IMR-90 (cell line): ENCODE measurements around the gene ELF5. TPM values are rescaled to one million over a fixed set of nuclear protein-coding genes. Genes with fewer than 3 reads are reported as not detected.

Source experiments
- ATAC-seq: fragments of 200-7000 bp; cut with Tn5 transposase; 2 replicates; pipeline ENCODE4 v1.9.1; 2020; ENCODE audit warnings: low read depth, mild to moderate bottlenecking, moderate library complexity
- BruUV-seq: library from RNA; stranded (reverse); fragments of 400-500 nt; replicated peaks from 2 replicates; lab custom pipeline; 2021; lab: Mats Ljungman, UMichigan
- CTCF ChIA-PET: fragments of 300-600 bp; formaldehyde crosslinking; extraction: SDS; loops from one replicate; lab custom pipeline; 2021; ENCODE audit warnings: antibody characterized with exemption; lab: Yijun Ruan, JAX
- POLR2A ChIA-PET: fragments of 300-600 bp; sonication (Branson Sonifier 250); formaldehyde crosslinking; loops from one replicate; lab custom pipeline; 2022; ENCODE audit warnings: antibody characterized with exemption; ENCODE audit not compliant: unreplicated experiment; lab: Charles Lee
- DNase-seq: peaks from one replicate; pipeline ENCODE4 v3.0.0; 2013
- H2AFZ ChIP-seq: replicated peaks from 2 replicates; pipeline ENCODE3; 2013; ENCODE audit warnings: low read length, mild to moderate bottlenecking; ENCODE audit not compliant: poor library complexity
- H2AK5ac ChIP-seq: 2 replicates; pipeline ENCODE4 v1.6.1; 2013; ENCODE audit warnings: low read depth, low read length, inconsistent platforms
- H2AK9ac ChIP-seq: replicated peaks from 2 replicates; pipeline ENCODE3; 2013; ENCODE audit warnings: mild to moderate bottlenecking, low read depth, low read length, moderate library complexity; ENCODE audit not compliant: poor library complexity
- H2BK120ac ChIP-seq: 2 replicates; pipeline ENCODE4 v1.6.1; 2013; ENCODE audit warnings: low read depth, low read length, inconsistent platforms
- H2BK15ac ChIP-seq: 3 replicates; pipeline ENCODE4 v1.6.1; 2013; ENCODE audit warnings: low read depth, low read length, inconsistent platforms
- H2BK20ac ChIP-seq: 2 replicates; pipeline ENCODE4 v1.6.1; 2013; ENCODE audit warnings: low read depth, mild to moderate bottlenecking, inconsistent platforms, low read length, moderate library complexity
- H2BK5ac ChIP-seq: 2 replicates; pipeline ENCODE4 v1.6.1; 2013; ENCODE audit warnings: mild to moderate bottlenecking, low read depth, low read length, inconsistent platforms; ENCODE audit not compliant: poor library complexity, severe bottlenecking
- H3K14ac ChIP-seq: replicated peaks from 2 replicates; pipeline ENCODE4 v1.6.1; 2013; ENCODE audit warnings: low read depth, low read length, inconsistent platforms
- H3K18ac ChIP-seq: 2 replicates; pipeline ENCODE4 v1.6.1; 2013; ENCODE audit warnings: low read depth, low read length, control low read depth
- H3K23ac ChIP-seq: 2 replicates; pipeline ENCODE4 v1.6.1; 2013; ENCODE audit warnings: low read depth, low read length, inconsistent platforms
- H3K27ac ChIP-seq: 2 replicates; pipeline ENCODE4 v1.5.1; 2013; ENCODE audit warnings: mild to moderate bottlenecking, control low read depth, low read length; ENCODE audit not compliant: insufficient read depth
- H3K27me3 ChIP-seq: 2 replicates; pipeline ENCODE4 v1.6.1; 2013; ENCODE audit warnings: low read length; ENCODE audit not compliant: control insufficient read depth, insufficient read depth
- H3K36me3 ChIP-seq: 2 replicates; pipeline ENCODE4 v1.6.1; 2013; ENCODE audit warnings: low read length, mixed read lengths; ENCODE audit not compliant: control insufficient read depth, insufficient read depth
- H3K4ac ChIP-seq: 2 replicates; pipeline ENCODE4 v1.6.1; 2013; ENCODE audit warnings: low read depth, low read length, inconsistent platforms
- H3K4me1 ChIP-seq: 2 replicates; pipeline ENCODE4 v1.6.1; 2013; ENCODE audit warnings: low read length, mixed read lengths; ENCODE audit not compliant: control insufficient read depth, insufficient read depth
- H3K4me2 ChIP-seq: 2 replicates; pipeline ENCODE4 v1.6.1; 2013; ENCODE audit warnings: low read depth, mild to moderate bottlenecking, control low read depth, low read length, moderate library complexity
- H3K4me3 ChIP-seq: 2 replicates; pipeline ENCODE4 v1.5.1; 2013; ENCODE audit warnings: low read depth, mild to moderate bottlenecking, control low read depth, low read length, moderate library complexity; ENCODE audit not compliant: insufficient read depth
- H3K56ac ChIP-seq: 2 replicates; pipeline ENCODE4 v1.6.1; 2013; ENCODE audit warnings: low read length, inconsistent platforms; ENCODE audit not compliant: insufficient read depth; ENCODE audit errors: extremely low read depth
- H3K79me1 ChIP-seq, 2 experiments: 2 replicates each; pipeline ENCODE4 v1.6.1; 2013; ENCODE audit warnings: low read length in 2 of 2, inconsistent platforms in 1 of 2, low read depth in 1 of 2
- H3K9ac ChIP-seq: 2 replicates; pipeline ENCODE4 v1.6.1; 2013; ENCODE audit warnings: low read depth, low read length, control low read depth
- H3K9me1 ChIP-seq: 2 replicates; pipeline ENCODE4 v1.6.1; 2013; ENCODE audit warnings: low read length, inconsistent platforms; ENCODE audit not compliant: insufficient read depth
- H3K9me3 ChIP-seq: 2 replicates; pipeline ENCODE4 v1.6.1; 2013; ENCODE audit warnings: low read length; ENCODE audit not compliant: control insufficient read depth, insufficient read depth
- H4K20me1 ChIP-seq: 2 replicates; pipeline ENCODE4 v1.6.1; 2013; ENCODE audit warnings: low read length, inconsistent platforms; ENCODE audit not compliant: insufficient read depth
- H4K5ac ChIP-seq: 2 replicates; pipeline ENCODE4 v1.6.1; 2013; ENCODE audit warnings: mild to moderate bottlenecking, low read depth, low read length, control low read depth
- H4K8ac ChIP-seq, 2 experiments: 2 replicates each; pipeline ENCODE4 v1.6.1; 2013; ENCODE audit warnings: low read depth in 2 of 2, low read length in 2 of 2, control low read depth in 1 of 2, inconsistent platforms in 1 of 2
- H4K91ac ChIP-seq: 2 replicates; pipeline ENCODE4 v1.6.1; 2013; ENCODE audit warnings: low read depth, low read length, inconsistent platforms; ENCODE audit not compliant: insufficient read depth
- CEBPB ChIP-seq: IDR thresholded peaks from 2 replicates; pipeline ENCODE4 v1.6.1; 2012; ENCODE audit warnings: low read depth, low read length, improper control_type of control experiment
- MAFK ChIP-seq: IDR thresholded peaks from 2 replicates; pipeline ENCODE4 v1.6.1; 2012; ENCODE audit warnings: low read depth, low read length, improper control_type of control experiment
- NFE2L2 ChIP-seq: fragments of 150-350 bp; IDR thresholded peaks from 2 replicates; pipeline ENCODE4 v1.6.1; 2016; ENCODE audit warnings: low read depth, mild to moderate bottlenecking, low read length
- POLR2A ChIP-seq: IDR thresholded peaks from 2 replicates; pipeline ENCODE4 v1.6.1; 2012; ENCODE audit warnings: mild to moderate bottlenecking, low read depth, low read length
- SMC3 ChIP-seq: fragments of 150-350 bp; IDR thresholded peaks from 2 replicates; pipeline ENCODE4 v1.6.1; 2016; ENCODE audit warnings: low read depth, mild to moderate bottlenecking, antibody characterized with exemption, low read length, moderate library complexity
- WGBS, 2 experiments: methylation state at CpG; one replicate each; pipeline versions ENCODE4 v1.1.5 to v1.1.7; 2013; ENCODE audit warnings: missing lambda C conversion rate in 2 of 2; ENCODE audit not compliant: insufficient read length in 1 of 2; ENCODE audit errors: extremely low coverage in 2 of 2; 5-methylcytosine and 5-hydroxymethylcytosine counted together
- dilution Hi-C: fragments of 300-500 bp; cut with HindIII; formaldehyde crosslinking; loops from one replicate; pipeline ENCODE4 v1.14.3; 2018; ENCODE audit warnings: low sequenced_read_pairs; ENCODE audit not compliant: unreplicated experiment
- in situ Hi-C: fragments of 300-500 bp; cut with MboI; formaldehyde crosslinking; loops from 3 replicates; pipeline ENCODE4 v1.14.3; 2019; ENCODE audit warnings: low sequenced_read_pairs, inconsistent platforms, mixed read lengths
- intact Hi-C: fragments of 100-400 bp; cut with micrococcal nuclease; formaldehyde crosslinking; loops from 2 replicates; pipeline ENCODE4 v1.10.0; 2022
- polyA plus RNA-seq, 3 experiments: library from polyadenylated mRNA; depleted of rRNA; stranded (reverse); fragments of >200 nt; gene quantifications; 2 replicates each; pipeline ENCODE4 v1.2.3, GENCODE V29; 2012; ENCODE audit warnings: low replicate concordance in 1 of 3
- total RNA-seq: library from RNA; depleted of rRNA; stranded (reverse); fragments of >200 nt; gene quantifications from 2 replicates; pipeline ENCODE4 v1.2.3, GENCODE V29; 2012
- TF ChIP-seq, protein P1 (sequence below): conservative IDR thresholded peaks from 2 replicates; pipeline ENCODE4 v1.5.1; 2012; ENCODE audit warnings: mild to moderate bottlenecking, low read depth, low read length, improper control_type of control experiment

ELF5 gene
- total and polyA plus RNA-seq, 2 of the 4 experiments (the other 2 are of a cell fraction): not detected

DNA sequence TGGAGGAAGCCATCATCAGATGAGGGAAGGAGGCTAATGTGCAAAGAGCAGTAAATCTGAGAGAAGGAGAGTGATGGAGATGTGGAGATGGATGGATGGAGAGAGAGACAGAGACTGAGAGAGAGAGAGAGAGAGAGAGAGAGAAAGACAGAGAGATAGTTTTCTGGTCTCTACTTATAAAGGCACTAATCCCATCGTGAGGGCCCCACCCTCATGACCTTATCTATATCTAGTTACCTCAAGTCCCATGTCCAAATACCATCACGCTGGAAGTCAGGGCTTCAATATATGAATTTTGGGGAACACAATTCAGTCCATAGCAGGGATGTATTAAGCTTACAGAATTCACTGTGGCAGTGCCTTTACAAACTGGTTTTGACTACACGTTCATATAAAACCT, 21.2 kb upstream of the ELF5 start:
- intact Hi-C loops: no loop called here
- H3K27me3 ChIP-seq: peaks cover 28% of the 10 kb centered on the region
- H3K36me3 ChIP-seq: no peaks in the 10 kb centered on the region
- no peaks in the 10 kb centered on the region for H3K4me1 ChIP-seq
- H3K9me3 ChIP-seq: peaks cover 11% of the 10 kb centered on the region
- H4K8ac ChIP-seq: no peak overlapping the region
- no peak overlapping the region for H3K4ac ChIP-seq
- no peak overlapping the region for H3K9ac ChIP-seq
- in situ Hi-C loops: no loop called here
- ATAC-seq (no peak), DNase-seq (no peak)
- no peak overlapping the region for H3K23ac ChIP-seq
- no peaks in the 10 kb centered on the region for H3K79me1 ChIP-seq
- no peak overlapping the region for H3K4me3 ChIP-seq
- no peak overlapping the region for H3K27ac ChIP-seq
- H3K18ac ChIP-seq: no peak overlapping the region
- no peak overlapping the region for H4K91ac ChIP-seq
- no CpG with 5 or more reads among the region's 3 CpGs for WGBS, 2 experiments
- H3K14ac ChIP-seq: no peak overlapping the region
- no peak overlapping the region for H2AFZ ChIP-seq
- TF ChIP-seq NFE2L2 (no peak), CEBPB (no peak), SMC3 (no peak), POLR2A (no peak), MAFK (no peak)
- TF ChIP-seq, protein P1, sequence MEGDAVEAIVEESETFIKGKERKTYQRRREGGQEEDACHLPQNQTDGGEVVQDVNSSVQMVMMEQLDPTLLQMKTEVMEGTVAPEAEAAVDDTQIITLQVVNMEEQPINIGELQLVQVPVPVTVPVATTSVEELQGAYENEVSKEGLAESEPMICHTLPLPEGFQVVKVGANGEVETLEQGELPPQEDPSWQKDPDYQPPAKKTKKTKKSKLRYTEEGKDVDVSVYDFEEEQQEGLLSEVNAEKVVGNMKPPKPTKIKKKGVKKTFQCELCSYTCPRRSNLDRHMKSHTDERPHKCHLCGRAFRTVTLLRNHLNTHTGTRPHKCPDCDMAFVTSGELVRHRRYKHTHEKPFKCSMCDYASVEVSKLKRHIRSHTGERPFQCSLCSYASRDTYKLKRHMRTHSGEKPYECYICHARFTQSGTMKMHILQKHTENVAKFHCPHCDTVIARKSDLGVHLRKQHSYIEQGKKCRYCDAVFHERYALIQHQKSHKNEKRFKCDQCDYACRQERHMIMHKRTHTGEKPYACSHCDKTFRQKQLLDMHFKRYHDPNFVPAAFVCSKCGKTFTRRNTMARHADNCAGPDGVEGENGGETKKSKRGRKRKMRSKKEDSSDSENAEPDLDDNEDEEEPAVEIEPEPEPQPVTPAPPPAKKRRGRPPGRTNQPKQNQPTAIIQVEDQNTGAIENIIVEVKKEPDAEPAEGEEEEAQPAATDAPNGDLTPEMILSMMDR: no peak
- no peaks in the 10 kb centered on the region for H3K9me1 ChIP-seq
- H2BK20ac ChIP-seq: no peak overlapping the region
- CTCF ChIA-PET: no interaction called here
- no peak overlapping the region for H2AK5ac ChIP-seq
- H2AK9ac ChIP-seq: no peak overlapping the region
- dilution Hi-C loops: no loop called here
- H2BK15ac ChIP-seq: no peak overlapping the region
- no TSS peak for BruUV-seq
- H4K5ac ChIP-seq: no peak overlapping the region
- no peaks in the 10 kb centered on the region for H4K20me1 ChIP-seq
- H2BK120ac ChIP-seq: no peak overlapping the region
- no peak overlapping the region for H3K4me2 ChIP-seq
- H2BK5ac ChIP-seq: no peak overlapping the region
- no peak overlapping the region for H3K56ac ChIP-seq
- POLR2A ChIA-PET: no interaction called here
